RWPE2 (cell line): ENCODE data around the gene LCMT1.
"Not testable (repeated sequence)": the region's sequence is repeated elsewhere in the genome, so short reads cannot be mapped to it uniquely, and the experiment has no call there.

Experiments
- ATAC-seq: fragments of 200-7000 bp; cut with Tn5 transposase; 3 replicates; pipeline ENCODE4 v1.9.1; 2021; ENCODE audit warnings: low read depth
- DNase-seq: peaks from one replicate; pipeline ENCODE4 v3.0.0-alpha.2; 2020; ENCODE audit warnings: low spot score
- H3K27ac ChIP-seq: fragments of 450-650 bp; 2 replicates; pipeline ENCODE4 v1.5.1; 2017; ENCODE audit warnings: mild to moderate bottlenecking; ENCODE audit not compliant: poor library complexity, severe bottlenecking
- H3K27me3 ChIP-seq: fragments of 250-450 bp; sonication (Bioruptor Pico); 2 replicates; pipeline ENCODE4 v1.5.1; 2021; ENCODE audit warnings: mild to moderate bottlenecking, moderate library complexity; ENCODE audit not compliant: insufficient read depth, poor library complexity, severe bottlenecking
- H3K36me3 ChIP-seq: fragments of 250-450 bp; sonication (Bioruptor Pico); 2 replicates; pipeline ENCODE4 v1.5.1; 2020; ENCODE audit warnings: low read depth, mild to moderate bottlenecking, moderate library complexity
- H3K4me1 ChIP-seq: fragments of 250-450 bp; sonication (Bioruptor Pico); 2 replicates; pipeline ENCODE4 v1.5.1; 2021; ENCODE audit warnings: mild to moderate bottlenecking, moderate library complexity; ENCODE audit not compliant: insufficient read depth, poor library complexity, severe bottlenecking
- H3K4me3 ChIP-seq: fragments of 250-450 bp; sonication (Bioruptor Pico); 2 replicates; pipeline ENCODE4 v1.5.1; 2021; ENCODE audit warnings: mild to moderate bottlenecking, moderate library complexity; ENCODE audit not compliant: severe bottlenecking
- H3K9me3 ChIP-seq: fragments of 250-450 bp; sonication (Bioruptor Pico); 2 replicates; pipeline ENCODE4 v1.5.1; 2021; ENCODE audit warnings: mild to moderate bottlenecking, moderate library complexity; ENCODE audit not compliant: severe bottlenecking
- CTCF ChIP-seq: fragments of 450-650 bp; IDR thresholded peaks from one replicate; pipeline ENCODE4 v1.5.1; 2017; ENCODE audit warnings: mild to moderate bottlenecking, moderate library complexity; ENCODE audit not compliant: poor library complexity, severe bottlenecking

Gene LCMT1

GRCh38 chr16:25176136-25176535, 64.6 kb downstream of the LCMT1 start:
- H3K27ac ChIP-seq = no peak overlapping the region
- no peak for TF ChIP-seq CTCF
- ATAC-seq (no peak), DNase-seq (no peak)
- H3K4me1 ChIP-seq = no peaks in the 10 kb centered on the region
- H3K36me3 ChIP-seq = peaks cover 9% of the 10 kb centered on the region; the same call in 1 of the 2 replicates
- no peaks in the 10 kb centered on the region for H3K27me3 ChIP-seq
- no peak overlapping the region for H3K4me3 ChIP-seq
- no peaks in the 10 kb centered on the region for H3K9me3 ChIP-seq

GRCh38 chr16:25177512-25177830, 65.9 kb downstream of the LCMT1 start:
- Histone ChIP-seq H3K36me3 (peaks cover 1% of the 10 kb centered on the region; the same call in 1 of the 2 replicates), H3K27me3 (no peaks in the 10 kb centered on the region), H3K4me1 (no peaks in the 10 kb centered on the region), H3K27ac (no peak overlapping the region), H3K9me3 (no peaks in the 10 kb centered on the region), H3K4me3 (no peak overlapping the region)
- TF ChIP-seq CTCF = no peak
- no peak for DNase-seq
- ATAC-seq = no peak

GRCh38 chr16:25177831-25178688, 66.5 kb downstream of the LCMT1 start:
- H3K4me3 ChIP-seq = no peak overlapping the region
- ATAC-seq (no peak), DNase-seq (no peak)
- H3K9me3 ChIP-seq = no peaks in the 10 kb centered on the region
- no peak overlapping the region for H3K27ac ChIP-seq
- no peaks in the 10 kb centered on the region; the same call in 1 of the 2 replicates for H3K36me3 ChIP-seq
- no peak for TF ChIP-seq CTCF
- no peaks in the 10 kb centered on the region for H3K27me3 ChIP-seq
- no peaks in the 10 kb centered on the region for H3K4me1 ChIP-seq

GRCh38 chr16:25181236-25181635, 69.7 kb downstream of the LCMT1 start:
- H3K27ac ChIP-seq, H3K4me1 ChIP-seq, H3K27me3 ChIP-seq, H3K36me3 ChIP-seq, H3K4me3 ChIP-seq, ATAC-seq, DNase-seq, H3K9me3 ChIP-seq: not testable (repeated sequence)

- H3K27me3 ChIP-seq = no peaks in the 10 kb centered on the region
- no peak overlapping the region for H3K4me3 ChIP-seq
- DNase-seq = no peak
- no peak for TF ChIP-seq CTCF
- ATAC-seq = no peak
- H3K4me1 ChIP-seq = no peaks in the 10 kb centered on the region
- no peak overlapping the region for H3K27ac ChIP-seq
- no peaks in the 10 kb centered on the region for H3K9me3 ChIP-seq
- no peaks in the 10 kb centered on the region for H3K36me3 ChIP-seq
These were observed 73.2 kb downstream of the LCMT1 start for GRCh38 chr16:25184771-25185170.
